Cortex of kidney (tissue), 1 donor: ENCODE results near the gene ALKBH5.
A peak's percentile ranks its signal among the peaks of the same experiment; 100 is the strongest.

Experiments
- DNase-seq: peaks from one replicate; lab custom pipeline; 2025; lab: John Stamatoyannopoulos, UW

Gene ALKBH5

DNA sequence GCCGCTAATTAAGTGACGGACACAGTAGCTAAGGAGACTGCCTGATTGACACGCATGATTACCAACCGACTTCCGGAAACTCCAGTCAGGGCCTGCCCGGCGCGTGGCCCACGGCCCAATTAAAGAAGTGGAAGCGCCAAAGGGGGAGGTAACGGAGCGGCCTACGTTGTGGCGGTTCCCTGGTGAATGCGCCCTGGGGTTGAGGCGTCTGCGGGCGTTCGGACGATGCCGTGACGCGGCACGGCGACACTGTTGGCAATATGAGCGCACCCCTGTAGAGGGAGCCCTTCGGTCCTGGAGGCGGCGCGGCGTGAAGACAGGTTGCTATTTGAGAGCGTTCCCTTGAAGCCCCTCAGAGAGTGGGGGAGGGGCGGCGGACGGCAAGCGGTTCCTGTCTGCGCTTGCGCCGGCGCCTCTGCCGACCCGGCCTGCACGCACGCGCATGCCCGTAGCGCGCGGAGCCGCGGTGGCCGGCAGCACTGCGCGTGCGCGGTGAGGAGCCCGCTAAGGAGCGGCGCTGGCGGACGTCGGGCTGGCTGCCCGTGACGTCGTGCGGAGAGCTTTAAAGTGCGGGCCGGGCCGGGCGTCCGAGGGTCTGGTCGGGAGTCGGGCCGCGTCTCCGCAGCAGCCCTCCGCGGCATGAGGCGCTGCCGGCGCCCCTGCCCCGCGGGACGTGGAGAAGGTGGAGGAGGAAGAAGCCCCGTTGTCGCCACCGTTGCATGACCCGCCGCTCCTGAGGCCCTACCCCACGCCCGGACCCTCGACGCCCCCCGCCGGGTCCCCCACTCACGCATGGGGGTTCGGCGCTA lies at the start of gene ALKBH5:
Gene ALKBH5 (plus strand): TSS at position 495 of the 809 bp plus-strand sequence. CDS start 416 bp downstream, outside the sequence.
- DNase-seq, result peak; percentile 67

DNA sequence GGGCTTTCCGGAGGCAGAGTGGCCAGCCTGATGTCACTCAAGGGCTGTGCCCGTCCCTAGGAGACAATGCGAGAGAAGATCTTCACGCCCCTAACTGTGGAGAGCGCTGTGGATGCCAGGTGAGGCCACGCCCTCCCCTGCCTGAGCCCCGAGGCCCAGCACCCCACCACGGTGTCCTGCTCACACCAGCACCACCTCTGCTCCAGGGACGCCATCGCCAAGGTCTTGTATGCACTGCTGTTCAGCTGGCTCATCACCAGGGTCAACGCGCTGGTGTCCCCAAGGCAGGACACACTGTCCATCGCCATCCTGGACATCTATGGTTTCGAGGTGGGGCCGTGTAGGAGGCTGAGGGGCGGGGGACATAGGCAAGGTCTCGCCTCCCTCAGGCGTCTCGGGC lies 47.3 kb upstream of the ALKBH5 start:
- DNase-seq, result no peak

DNA sequence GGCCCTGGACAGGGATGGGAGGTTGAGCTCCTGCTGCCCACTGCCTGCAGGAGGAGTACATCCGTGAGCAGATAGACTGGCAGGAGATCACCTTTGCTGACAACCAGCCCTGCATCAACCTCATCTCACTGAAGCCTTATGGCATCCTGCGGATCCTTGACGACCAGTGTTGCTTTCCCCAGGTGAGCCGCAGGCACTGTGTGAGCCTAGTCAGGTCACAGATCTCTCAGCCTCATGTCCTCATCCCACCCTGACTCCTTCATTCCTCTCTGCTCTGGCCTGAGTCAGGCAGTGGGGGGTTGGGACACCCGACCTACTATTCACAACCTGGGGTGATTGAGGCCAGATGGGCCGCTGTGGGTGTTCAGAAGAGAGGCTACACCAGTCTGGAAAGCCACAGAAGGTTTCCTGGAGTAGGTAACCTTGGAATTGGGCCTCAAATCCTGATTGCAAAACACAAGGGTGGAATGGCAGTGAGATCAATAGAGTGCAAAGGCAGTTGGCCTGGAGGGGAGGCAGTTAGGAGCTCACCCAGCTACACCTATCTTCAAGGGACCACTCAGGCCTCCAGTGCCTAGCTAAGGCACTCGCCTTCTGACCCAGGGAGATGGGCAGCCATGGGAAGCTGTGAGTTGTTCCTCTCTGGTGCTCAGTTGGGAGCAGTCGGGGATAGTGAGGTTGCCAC lies 45.4 kb upstream of the ALKBH5 start:
- DNase-seq, result no peak

DNA sequence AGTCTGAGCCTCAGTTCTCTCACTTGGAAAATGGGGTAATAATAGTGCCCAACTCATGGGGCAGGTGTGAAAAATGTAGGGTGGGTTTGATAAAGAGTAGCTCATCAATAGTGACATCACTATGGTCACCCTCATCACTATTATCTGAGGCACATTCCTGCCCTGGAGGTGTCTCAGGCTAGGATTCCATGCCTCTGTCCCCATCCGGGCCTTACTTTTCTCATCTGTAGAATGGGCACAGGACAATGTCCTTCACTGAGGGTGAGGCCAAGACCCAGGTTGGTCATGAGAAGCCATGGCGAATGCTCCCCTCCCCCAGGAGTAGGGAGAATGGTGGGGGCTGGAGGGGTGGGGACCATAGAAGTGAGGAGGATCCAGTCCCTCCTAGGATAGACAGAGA lies 44.5 kb upstream of the ALKBH5 start:
- DNase-seq, result no peak

DNA sequence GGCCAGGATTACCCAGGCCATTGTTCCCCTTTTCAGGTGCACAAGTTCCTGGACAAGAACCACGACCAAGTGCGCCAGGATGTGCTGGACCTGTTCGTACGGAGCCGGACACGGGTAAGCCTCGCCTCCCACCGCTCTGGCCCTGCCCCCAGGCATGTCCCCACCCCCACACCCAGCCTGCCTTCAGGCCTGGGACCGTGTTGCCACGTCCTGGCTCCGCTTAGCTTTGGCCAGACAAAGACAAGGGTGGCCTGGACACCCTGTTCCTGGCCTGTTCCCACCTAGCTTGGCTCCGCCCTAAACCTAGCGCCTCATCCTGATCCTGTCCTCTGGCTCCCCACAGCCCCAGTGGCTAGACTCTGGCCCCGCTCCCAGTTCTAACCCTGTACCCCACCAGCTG lies 44.1 kb upstream of the ALKBH5 start:
- no peak for DNase-seq

DNA sequence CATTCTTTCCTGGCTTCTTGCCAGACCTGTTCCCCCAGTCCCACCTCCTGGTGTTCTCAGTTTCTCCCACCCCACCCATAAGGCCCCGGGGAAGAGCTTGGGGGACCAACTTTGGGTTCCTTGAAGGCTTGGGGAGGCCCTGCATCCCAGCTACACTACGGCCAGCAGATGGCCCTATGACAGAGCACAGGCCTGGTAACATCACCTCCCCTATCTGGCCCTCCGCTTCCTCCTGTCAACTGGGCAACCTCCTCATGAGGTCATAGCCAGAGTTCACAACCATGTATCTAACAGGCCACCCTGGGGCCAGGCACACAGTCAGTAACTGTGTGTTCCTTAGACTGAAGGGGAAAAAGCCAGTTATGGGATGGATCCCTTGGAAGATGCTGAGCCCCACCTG lies 43.7 kb upstream of the ALKBH5 start:
- no peak for DNase-seq

DNA sequence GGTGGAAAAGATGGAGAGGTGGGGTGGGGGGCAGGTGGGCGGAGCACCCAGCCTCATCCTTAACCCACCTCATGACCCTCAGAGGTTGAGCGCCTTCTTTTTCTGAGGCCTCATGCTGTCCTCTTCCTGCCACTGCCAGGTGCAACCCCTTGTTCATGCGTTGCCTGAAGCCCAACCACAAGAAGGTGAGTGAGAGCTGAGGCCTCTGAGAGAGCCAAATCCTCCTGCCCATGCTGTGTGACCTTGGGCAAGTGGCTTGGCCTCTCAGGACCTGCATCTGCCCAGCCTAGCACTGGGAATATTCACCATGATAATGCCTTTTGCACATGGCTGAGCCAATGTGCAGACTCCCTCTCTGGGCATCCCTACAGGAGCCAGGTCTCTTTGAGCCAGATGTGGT lies 43.0 kb upstream of the ALKBH5 start:
- no peak for DNase-seq

DNA sequence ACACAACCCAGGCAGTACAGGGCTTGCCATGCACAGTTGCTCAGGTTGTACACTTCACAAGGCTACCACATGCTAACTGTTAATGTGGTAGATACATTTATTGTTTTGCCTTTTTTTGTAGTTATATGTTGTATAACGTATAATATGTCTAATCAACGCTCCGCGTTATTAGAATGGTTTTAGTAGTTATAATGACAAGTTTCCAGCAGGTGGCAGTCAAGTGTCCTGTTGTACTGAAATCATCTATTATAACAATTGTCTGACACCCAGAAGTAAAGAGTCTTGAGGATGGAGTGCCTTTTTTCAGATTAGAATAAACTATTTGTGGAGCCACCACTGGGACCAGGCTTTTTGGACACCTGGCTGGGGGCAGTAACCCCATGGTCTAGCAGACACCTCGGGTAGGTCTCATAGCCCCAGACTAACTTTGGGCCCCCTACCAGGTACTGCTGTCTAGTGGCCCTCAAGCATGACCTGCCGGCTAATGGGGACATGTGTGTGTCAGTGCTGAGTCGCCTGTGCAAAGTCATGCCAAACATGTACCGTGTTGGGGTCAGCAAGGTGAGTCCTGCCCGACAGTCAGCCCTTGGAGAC lies 42.3 kb upstream of the ALKBH5 start:
- DNase-seq, result no peak

DNA sequence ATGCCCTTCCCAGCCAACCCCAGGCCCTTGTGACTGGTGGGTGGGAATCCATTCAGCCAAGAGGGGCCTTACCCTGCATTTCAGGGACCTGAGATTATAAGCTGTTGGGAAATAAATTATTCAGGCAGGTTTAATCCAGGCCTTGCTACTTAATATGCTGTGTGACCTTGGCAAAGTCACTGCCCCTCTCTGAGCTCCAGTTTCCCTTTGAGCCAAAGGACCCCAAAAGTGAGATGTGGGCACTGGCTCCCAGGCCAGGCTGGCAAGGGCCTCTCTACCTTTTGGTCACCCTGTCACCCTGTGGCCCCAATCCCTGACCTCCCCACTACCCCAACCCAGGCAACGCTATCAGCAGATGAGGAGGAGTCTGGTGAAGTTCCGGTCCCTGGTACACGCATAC lies 41.2 kb upstream of the ALKBH5 start:
- DNase-seq, result no peak

DNA sequence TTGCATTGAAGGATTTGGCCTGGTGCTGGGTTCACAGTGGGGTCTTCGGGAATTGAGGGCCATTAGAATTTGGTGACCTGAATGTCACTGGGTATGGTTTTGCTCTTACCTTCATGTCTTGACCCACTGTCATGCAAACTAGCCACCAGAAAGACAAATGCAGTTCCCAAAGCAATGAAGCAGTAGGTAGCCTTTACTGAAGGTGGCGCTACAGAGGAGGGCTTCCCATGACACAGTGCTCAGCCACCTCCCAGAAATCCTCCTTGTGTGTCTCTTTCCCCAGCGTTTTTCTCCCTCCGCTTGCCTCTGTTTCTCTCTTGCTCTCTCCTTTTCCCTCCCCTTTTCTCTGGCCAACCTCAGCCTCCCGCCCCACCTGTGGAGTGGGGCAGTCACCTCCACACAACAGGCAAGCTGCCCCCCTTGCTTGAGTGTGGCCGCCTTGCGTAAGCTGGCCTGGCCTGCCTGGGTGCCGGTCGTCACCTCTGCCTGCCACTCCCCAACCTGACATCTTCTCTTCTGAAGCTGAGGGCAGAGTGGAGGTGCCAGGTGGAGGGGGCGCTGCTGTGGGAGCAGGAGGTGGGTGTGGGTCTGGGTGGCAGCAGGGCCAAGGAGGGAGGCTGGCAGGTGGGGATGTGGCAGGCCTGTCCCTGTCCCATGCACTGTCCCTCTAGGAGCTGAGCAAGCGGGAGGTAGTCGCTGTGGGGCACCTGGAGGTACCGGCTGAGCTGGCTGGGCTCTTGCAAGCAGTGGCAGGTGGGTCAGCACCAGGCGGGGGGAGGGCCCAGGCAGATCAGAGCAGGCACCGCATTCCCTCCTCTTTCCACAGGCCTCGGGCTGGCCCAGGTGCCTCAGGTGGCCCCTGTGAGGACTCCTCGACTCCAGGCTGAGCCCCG lies 40.3 kb upstream of the ALKBH5 start:
- DNase-seq, result no peak

DNA sequence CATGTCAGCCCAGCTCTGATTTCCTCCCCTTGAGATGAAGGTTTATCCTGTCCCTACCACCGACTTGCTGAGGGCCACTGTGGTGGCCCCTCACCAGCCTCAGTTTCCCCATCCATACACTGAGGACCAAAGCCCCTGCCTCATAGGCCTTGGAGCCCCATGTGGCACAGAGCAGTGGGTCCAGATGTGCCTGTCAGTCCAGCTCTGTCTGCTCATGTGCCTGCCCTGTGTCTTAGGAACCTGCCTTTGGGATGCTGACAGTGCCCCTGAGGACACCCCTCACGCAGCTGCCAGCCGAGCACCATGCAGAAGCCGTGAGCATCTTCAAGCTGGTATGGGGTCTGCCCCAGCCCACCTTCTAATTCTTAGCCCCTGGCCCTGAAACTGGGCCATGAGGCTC lies 39.4 kb upstream of the ALKBH5 start:
- DNase-seq, result no peak

DNA sequence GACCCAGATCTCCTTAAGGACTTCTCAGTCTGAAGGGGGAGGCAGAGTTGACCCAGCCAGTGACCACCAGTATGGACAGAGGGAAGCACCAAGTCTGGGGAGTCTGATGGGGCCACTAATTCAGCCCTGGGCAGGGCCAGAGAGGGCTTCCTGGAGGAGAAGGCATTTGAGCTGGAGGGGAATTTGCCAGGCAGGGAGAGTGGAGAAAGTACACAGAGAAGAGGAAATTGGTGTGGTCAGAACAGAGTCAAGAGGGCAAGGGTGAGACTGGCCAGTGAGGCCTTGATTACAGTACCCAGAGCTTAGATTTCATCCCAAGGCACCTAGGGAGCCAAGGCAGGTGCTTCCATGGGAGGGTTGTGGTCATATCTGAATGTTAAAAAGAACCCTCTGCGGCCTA lies 38.8 kb upstream of the ALKBH5 start:
- DNase-seq, result no peak

DNA sequence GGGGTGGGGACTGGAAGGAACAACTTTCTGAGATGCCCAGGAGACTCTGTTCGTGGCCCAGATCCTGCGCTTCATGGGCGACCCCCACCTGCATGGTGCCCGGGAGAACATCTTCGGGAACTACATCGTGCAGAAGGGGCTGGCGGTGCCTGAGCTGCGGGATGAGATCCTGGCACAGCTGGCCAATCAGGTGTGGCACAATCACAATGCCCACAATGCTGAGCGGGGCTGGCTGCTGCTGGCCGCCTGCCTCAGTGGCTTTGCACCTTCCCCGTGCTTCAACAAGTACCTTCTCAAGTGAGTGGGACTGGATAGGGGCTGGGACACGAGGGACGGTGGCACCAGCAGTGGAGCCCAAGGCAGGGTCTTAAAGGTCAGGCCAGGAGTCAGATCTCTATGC lies 37.8 kb upstream of the ALKBH5 start:
- no peak for DNase-seq

DNA sequence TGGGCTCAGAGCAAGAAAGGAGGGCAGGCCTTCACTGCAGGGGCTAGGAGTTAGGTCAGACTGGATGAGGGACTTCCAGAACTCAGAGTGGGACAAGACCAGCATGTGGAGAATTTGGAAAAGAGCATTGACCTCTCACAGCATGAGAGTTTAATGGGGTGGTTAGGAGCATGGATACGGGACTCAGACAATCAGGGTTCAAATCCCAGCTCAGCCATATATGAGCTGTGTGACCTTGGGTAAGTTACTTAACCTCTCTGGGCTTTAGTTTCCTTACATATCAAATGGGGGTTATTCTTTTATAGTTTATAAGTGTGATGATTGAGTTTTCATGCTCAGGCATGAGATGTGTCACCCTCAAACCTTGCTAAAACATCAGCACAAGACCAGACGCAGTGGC lies 37.4 kb upstream of the ALKBH5 start:
- no peak for DNase-seq

DNA sequence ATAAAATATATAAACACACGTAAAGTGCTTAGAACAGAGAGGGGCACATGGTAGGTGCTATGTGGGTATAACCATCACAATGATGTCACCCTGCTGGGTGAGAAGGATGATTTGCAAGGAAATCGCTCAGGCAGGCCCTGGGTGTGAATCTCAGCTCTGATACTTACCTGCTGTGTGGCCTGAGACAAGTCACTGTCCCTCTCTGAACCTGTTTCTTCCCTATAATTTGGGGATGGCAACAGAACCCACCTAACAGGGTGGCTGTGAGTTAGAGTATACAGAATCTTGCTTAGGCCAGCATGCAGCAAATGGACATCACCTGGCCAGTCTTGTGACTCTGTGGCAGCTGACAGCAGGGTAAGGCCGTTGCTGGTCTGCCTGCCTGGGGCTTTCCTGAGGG lies 36.6 kb upstream of the ALKBH5 start:
- DNase-seq, result no peak

DNA sequence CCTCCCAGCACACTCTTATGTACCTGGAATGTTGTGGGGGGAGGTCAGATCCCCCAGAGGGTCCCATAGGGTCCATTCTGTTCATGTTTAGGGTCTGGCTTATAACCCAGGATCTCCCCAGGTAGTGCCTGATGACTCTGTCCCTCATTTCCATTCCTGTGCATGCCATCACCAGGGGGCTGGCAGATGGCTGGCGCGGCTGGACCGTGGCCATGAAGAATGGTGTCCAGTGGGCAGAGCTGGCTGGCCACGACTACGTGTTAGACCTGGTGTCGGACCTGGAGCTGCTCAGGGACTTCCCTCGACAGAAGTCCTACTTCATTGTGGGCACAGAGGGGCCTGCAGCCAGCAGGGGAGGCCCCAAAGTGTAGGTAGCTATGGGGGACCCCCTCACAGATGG lies 35.0 kb upstream of the ALKBH5 start:
- no peak for DNase-seq

DNA sequence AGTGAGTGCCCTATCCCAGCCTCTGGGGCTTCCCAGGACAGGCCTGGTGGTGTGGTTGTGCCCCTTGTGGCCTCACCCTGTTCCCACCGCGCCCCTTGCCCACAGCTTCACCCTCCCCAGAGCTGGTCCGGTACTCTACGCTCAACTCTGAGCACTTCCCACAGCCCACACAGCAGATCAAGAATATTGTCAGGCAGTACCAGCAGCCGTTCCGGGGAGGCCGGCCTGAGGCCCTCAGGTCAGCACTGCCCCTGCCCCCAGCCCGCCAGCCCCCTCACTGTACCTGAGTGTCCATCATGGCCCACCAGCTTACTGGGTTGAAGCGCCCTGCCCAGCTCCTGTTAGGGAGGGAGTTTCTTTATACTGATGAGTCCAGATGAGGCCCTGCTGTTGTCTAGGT lies 32.3 kb upstream of the ALKBH5 start:
- DNase-seq, result no peak

DNA sequence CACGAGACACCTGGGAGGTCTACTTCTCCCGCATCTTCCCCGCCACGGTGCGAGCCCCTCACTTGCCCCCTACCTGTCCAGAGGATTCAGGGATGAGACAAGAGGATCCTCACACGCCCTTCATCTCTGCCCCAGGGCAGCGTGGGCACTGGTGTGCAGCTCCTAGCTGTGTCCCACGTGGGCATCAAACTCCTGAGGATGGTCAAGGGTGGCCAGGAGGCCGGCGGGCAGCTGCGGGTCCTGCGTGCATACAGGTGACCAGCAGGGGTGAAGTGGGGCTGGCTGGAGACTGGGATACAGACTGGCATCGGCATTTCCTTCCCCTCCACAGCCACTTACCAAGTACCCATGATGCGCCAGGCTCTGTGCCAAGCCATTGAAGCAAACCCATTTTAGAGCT lies 28.4 kb upstream of the ALKBH5 start:
- no peak for DNase-seq

DNA sequence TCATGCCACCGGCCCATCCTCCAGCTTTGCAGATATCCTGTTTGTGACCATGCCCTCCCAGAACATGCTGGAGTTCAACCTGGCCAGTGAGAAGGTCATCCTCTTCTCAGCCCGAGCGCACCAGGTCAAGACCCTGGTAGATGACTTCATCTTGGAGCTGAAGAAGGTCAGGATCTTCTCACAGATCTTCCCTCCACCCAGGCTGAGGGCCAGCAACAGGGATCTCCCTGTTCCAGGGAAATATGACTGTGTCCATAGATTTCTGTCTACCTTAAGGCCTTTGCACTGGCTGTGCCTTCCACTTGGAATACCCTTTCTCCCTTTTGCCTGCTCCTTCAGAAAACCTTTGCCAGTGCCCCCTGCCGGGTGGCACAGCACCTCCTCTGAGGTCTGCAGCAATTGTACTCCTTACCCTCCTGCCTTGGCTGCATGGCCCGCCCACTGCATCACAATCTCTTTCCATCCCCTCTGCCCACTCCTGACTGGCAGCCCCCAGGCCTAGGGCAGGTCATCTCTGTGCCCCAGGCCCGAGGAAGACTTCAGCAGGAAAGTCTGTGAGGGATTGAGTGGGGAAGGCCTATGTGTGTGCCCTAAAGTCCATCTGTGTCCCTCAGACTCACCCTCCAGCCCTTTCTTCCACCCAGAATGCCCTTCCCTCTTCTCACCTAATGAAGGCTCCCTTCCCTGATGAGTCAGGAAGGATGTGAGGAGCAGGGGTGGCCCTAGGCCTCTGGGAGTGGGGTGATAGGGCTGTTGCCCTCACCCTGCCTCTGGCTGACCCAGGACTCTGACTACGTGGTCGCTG lies 27.3 kb upstream of the ALKBH5 start:
- DNase-seq, result no peak

DNA sequence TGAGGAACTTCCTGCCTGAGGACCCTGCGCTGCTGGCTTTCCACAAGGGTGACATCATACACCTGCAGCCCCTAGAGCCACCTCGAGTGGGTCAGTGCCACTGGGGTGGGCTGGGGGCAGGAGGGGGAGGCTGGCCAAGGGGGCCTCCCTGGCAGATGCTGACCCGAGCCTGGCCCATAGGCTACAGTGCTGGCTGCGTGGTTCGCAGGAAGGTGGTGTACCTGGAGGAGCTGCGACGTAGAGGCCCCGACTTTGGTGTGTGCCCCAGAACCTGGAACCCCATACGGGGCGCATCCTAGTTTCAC lies 26.7 kb upstream of the ALKBH5 start:
- no peak for DNase-seq

DNA sequence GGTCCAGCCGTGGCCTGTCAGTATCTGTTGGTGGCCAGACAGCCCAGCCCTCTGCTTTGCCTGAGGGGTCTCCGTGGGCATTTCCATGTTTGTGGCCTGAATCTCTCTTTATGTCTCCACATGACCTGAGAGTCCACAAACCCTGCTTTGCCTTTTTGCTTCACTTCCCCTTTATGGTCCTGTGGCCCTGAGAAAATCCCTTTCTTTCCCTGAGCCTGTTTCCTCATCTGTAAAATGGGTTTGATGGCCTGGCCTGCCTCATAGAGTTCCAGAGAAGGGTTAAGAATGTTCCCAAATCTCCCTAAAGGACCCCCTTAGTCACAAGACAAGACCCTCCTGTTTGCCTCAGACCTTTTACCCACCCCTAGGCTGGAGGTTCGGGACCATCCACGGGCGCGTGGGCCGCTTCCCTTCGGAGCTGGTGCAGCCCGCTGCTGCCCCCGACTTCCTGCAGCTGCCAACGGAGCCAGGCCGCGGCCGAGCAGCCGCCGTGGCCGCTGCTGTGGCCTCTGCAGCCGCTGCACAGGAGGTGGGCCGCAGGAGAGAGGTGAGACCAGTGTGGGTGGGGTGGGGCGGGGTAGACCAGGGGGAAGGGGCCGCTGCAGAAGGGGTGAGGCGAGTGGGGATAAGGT lies 26.2 kb upstream of the ALKBH5 start:
- no peak for DNase-seq
